Smooth muscle cell (in vitro differentiated cells): ENCODE data around the gene UCMA. TPM values are rescaled to one million over a fixed set of nuclear protein-coding genes. Genes with fewer than 3 reads are reported as not detected.
"Not testable (repeated sequence)": the region's sequence is repeated elsewhere in the genome, so short reads cannot be mapped to it uniquely, and the experiment has no call there.

ENCODE experiments used
- DNase-seq: peaks from one replicate; lab custom pipeline; 2025; ENCODE audit not compliant: unreplicated experiment; lab: John Stamatoyannopoulos, UW
- H2AFZ ChIP-seq: fragments of 200-600 bp; sonication (generic); 2 replicates; pipeline ENCODE4 v1.6.0; 2016; ENCODE audit warnings: antibody characterized with exemption, low read depth, mild to moderate bottlenecking
- H3F3A ChIP-seq: fragments of 200-600 bp; sonication (generic); 2 replicates; pipeline ENCODE4 v1.6.0; 2017; ENCODE audit warnings: antibody characterized with exemption, low read depth
- H3K27ac ChIP-seq: fragments of 200-600 bp; sonication (generic); 2 replicates; pipeline ENCODE4 v1.5.1; 2016; ENCODE audit warnings: low read depth, mild to moderate bottlenecking
- H3K27me3 ChIP-seq: fragments of 200-600 bp; sonication (generic); 2 replicates; pipeline ENCODE4 v1.6.1; 2016; ENCODE audit warnings: low read depth, mild to moderate bottlenecking
- H3K36me3 ChIP-seq: fragments of 200-600 bp; sonication (generic); 2 replicates; pipeline ENCODE4 v1.5.1; 2016; ENCODE audit warnings: low read depth
- H3K4me1 ChIP-seq: fragments of 200-600 bp; sonication (generic); 2 replicates; pipeline ENCODE4 v1.5.1; 2016; ENCODE audit warnings: low read depth
- H3K4me2 ChIP-seq: fragments of 200-600 bp; sonication (generic); 2 replicates; pipeline ENCODE4 v1.6.0; 2016; ENCODE audit warnings: mild to moderate bottlenecking
- H3K4me3 ChIP-seq: fragments of 200-600 bp; sonication (generic); 2 replicates; pipeline ENCODE4 v1.5.1; 2016; ENCODE audit warnings: mild to moderate bottlenecking
- H3K79me2 ChIP-seq: fragments of 200-600 bp; sonication (generic); 2 replicates; pipeline ENCODE4 v1.6.0; 2016; ENCODE audit warnings: low read depth, mild to moderate bottlenecking
- H3K9ac ChIP-seq: fragments of 200-600 bp; sonication (generic); 2 replicates; pipeline ENCODE4 v1.6.0; 2016; ENCODE audit warnings: low read depth
- H3K9me3 ChIP-seq: fragments of 200-600 bp; sonication (generic); replicated peaks from 2 replicates; pipeline ENCODE4 v1.5.1; 2016; ENCODE audit warnings: low read depth
- H4K20me1 ChIP-seq: fragments of 200-600 bp; sonication (generic); 2 replicates; pipeline ENCODE4 v1.6.0; 2016; ENCODE audit warnings: low read depth
- CTCF ChIP-seq: fragments of 200-600 bp; sonication (generic); IDR thresholded peaks from 2 replicates; pipeline ENCODE4 v1.5.1; 2017; ENCODE audit warnings: borderline replicate concordance, mild to moderate bottlenecking, antibody characterized with exemption; ENCODE audit not compliant: insufficient read depth, poor library complexity, severe bottlenecking
- WGBS: methylation state at CpG from one replicate; pipeline ENCODE4 v1.1.7; 2016; ENCODE audit warnings: low lambda C conversion rate; 5-methylcytosine and 5-hydroxymethylcytosine counted together
- polyA plus RNA-seq: library from polyadenylated mRNA; unstranded; fragments of >200 nt; fragmentation: Nextera tagmentation; extraction: Ambion mirVana; gene quantifications from 2 replicates; pipeline ENCODE4 v1.2.1, GENCODE V29; 2016
- total RNA-seq: library from RNA; depleted of rRNA; stranded (reverse); fragments of >200 nt; gene quantifications from 2 replicates; pipeline ENCODE4 v1.2.3, GENCODE V29; 2014

Gene UCMA
- total and polyA plus RNA-seq, 2 experiments from 2014 or later = not detected

GRCh38 chr10:13247246-13247645, 13.1 kb upstream of the UCMA start:
- Histone ChIP-seq H4K20me1 (no peaks in the 10 kb centered on the region), H3F3A (no peaks in the 10 kb centered on the region), H3K9ac (no peak overlapping the region), H3K4me3 (no peak overlapping the region), H3K9me3 (no peaks in the 10 kb centered on the region), H3K4me2 (no peak overlapping the region), H3K36me3 (no peaks in the 10 kb centered on the region), H3K27me3 (no peaks in the 10 kb centered on the region), H3K4me1 (no peaks in the 10 kb centered on the region), H2AFZ (no peak overlapping the region), H3K79me2 (no peaks in the 10 kb centered on the region), H3K27ac (no peak overlapping the region)
- TF ChIP-seq CTCF = no peak
- 94% methylated on average over 9 of the region's 9 CpGs for WGBS
- DNase-seq = no peak

- H4K20me1 ChIP-seq, H3K27ac ChIP-seq, H3K27me3 ChIP-seq, H3K36me3 ChIP-seq, H3K9ac ChIP-seq, H3F3A ChIP-seq, H3K4me2 ChIP-seq, H3K9me3 ChIP-seq, H2AFZ ChIP-seq, H3K79me2 ChIP-seq, H3K4me3 ChIP-seq, DNase-seq, H3K4me1 ChIP-seq: not testable (repeated sequence)
- 94% methylated on average over 5 of the region's 5 CpGs for WGBS
Measured at GRCh38 chr10:13242260-13242659, 8.1 kb upstream of the UCMA start.

GRCh38 chr10:13241613-13242012, 7.4 kb upstream of the UCMA start:
- 84% methylated on average over 3 of the region's 3 CpGs for WGBS
- Histone ChIP-seq H3K4me3 (no peak overlapping the region), H3K27ac (no peak overlapping the region), H3K9me3 (no peaks in the 10 kb centered on the region), H2AFZ (no peak overlapping the region), H3K4me1 (no peaks in the 10 kb centered on the region), H3K36me3 (no peaks in the 10 kb centered on the region), H3K9ac (no peak overlapping the region), H4K20me1 (no peaks in the 10 kb centered on the region), H3K79me2 (no peaks in the 10 kb centered on the region), H3K4me2 (no peak overlapping the region), H3K27me3 (no peaks in the 10 kb centered on the region), H3F3A (no peaks in the 10 kb centered on the region)
- no peak for TF ChIP-seq CTCF
- DNase-seq = no peak

- H3K9me3 ChIP-seq = no peaks in the 10 kb centered on the region
- 95% methylated on average over 7 of the region's 7 CpGs for WGBS
Measured at GRCh38 chr10:13239923-13240322, 5.7 kb upstream of the UCMA start.

More at GRCh38 chr10:13239923-13240322, 5.7 kb upstream of the UCMA start:
- Histone ChIP-seq H2AFZ (no peak overlapping the region), H3K4me1 (no peaks in the 10 kb centered on the region), H3K4me3 (no peak overlapping the region), H3K9ac (no peak overlapping the region), H3K36me3 (no peaks in the 10 kb centered on the region), H3K4me2 (no peak overlapping the region), H3K27me3 (no peaks in the 10 kb centered on the region), H3F3A (no peaks in the 10 kb centered on the region), H4K20me1 (no peaks in the 10 kb centered on the region), H3K79me2 (no peaks in the 10 kb centered on the region), H3K27ac (no peak overlapping the region)
- no peak for DNase-seq
- no peak for TF ChIP-seq CTCF
